Measurements from ENCODE around the gene ZNG1C. TPM values are rescaled to one million over a fixed set of nuclear protein-coding genes. Genes with fewer than 3 reads are reported as not detected.
A peak's percentile ranks its signal among the peaks of the same experiment; 100 is the strongest.
"Not testable (repeated sequence)": the region's sequence is repeated elsewhere in the genome, so short reads cannot be mapped to it uniquely, and the experiment has no call there.

ZNG1C gene
- total RNA-seq, 1 experiment from 2014 or later: 26.4 TPM

- H3K9me3 ChIP-seq (ENCODE audit: control insufficient read depth, low read depth, low read length); H2BK120ac ChIP-seq (ENCODE audit: low read depth, low read length, poor library complexity, severe bottlenecking); H3K27ac ChIP-seq (ENCODE audit: insufficient read length, low read depth, low read length); H3K9me3 Mint-ChIP-seq; H4K91ac ChIP-seq (ENCODE audit: insufficient read length, low read depth, low read length); H2BK12ac ChIP-seq (ENCODE audit: insufficient read length, low read depth, low read length); H3K23me2 ChIP-seq (ENCODE audit: insufficient read length, low read depth, low read length, poor library complexity, severe bottlenecking); H3K18ac ChIP-seq (ENCODE audit: insufficient read length, low read depth, low read length); H3K79me2 ChIP-seq (ENCODE audit: insufficient read depth, low read length); H4K5ac ChIP-seq (ENCODE audit: insufficient read length, low read depth, low read length); H4K20me1 ChIP-seq (ENCODE audit: control insufficient read depth, insufficient read depth, insufficient read length); H3K4me2 ChIP-seq (ENCODE audit: insufficient read depth, insufficient read length, low read length); H2BK20ac ChIP-seq (ENCODE audit: low read depth, low read length, poor library complexity, severe bottlenecking); H2BK5ac ChIP-seq (ENCODE audit: insufficient read length, low read length); H3K4me1 Mint-ChIP-seq; H2BK15ac ChIP-seq (ENCODE audit: low read depth, low read length); H3K23ac ChIP-seq (ENCODE audit: insufficient read length, low read depth, low read length); H3K27me3 ChIP-seq (ENCODE audit: insufficient read depth, low read length); H3K4me1 ChIP-seq (ENCODE audit: insufficient read depth, low read length); H2AFZ ChIP-seq (ENCODE audit: low read length); DNase-seq; H3K9ac ChIP-seq (ENCODE audit: extremely low read depth, insufficient read length, low read length); H3K14ac ChIP-seq (ENCODE audit: insufficient read depth, low read length); H3K4ac ChIP-seq (ENCODE audit: low read depth, low read length); H3K79me1 ChIP-seq (ENCODE audit: insufficient read depth, low read depth, low read length, poor library complexity, severe bottlenecking); H3K27ac Mint-ChIP-seq; H2AK5ac ChIP-seq (ENCODE audit: insufficient read length, low read length); H3K56ac ChIP-seq (ENCODE audit: insufficient read length, low read depth, low read length); H3K36me3 Mint-ChIP-seq (ENCODE audit: insufficient read depth in 1 of 3, low read depth in 3 of 3); H3T11ph ChIP-seq (ENCODE audit: low read length); H3K4me3 Mint-ChIP-seq; H4K8ac ChIP-seq (replicated peaks; ENCODE audit: insufficient read length, low read depth, low read length): not testable (repeated sequence)
- peaks cover 54% of the 10 kb centered on the region for H3K27me3 Mint-ChIP-seq (ENCODE audit: low read depth)
- TF ChIP-seq, protein P1, sequence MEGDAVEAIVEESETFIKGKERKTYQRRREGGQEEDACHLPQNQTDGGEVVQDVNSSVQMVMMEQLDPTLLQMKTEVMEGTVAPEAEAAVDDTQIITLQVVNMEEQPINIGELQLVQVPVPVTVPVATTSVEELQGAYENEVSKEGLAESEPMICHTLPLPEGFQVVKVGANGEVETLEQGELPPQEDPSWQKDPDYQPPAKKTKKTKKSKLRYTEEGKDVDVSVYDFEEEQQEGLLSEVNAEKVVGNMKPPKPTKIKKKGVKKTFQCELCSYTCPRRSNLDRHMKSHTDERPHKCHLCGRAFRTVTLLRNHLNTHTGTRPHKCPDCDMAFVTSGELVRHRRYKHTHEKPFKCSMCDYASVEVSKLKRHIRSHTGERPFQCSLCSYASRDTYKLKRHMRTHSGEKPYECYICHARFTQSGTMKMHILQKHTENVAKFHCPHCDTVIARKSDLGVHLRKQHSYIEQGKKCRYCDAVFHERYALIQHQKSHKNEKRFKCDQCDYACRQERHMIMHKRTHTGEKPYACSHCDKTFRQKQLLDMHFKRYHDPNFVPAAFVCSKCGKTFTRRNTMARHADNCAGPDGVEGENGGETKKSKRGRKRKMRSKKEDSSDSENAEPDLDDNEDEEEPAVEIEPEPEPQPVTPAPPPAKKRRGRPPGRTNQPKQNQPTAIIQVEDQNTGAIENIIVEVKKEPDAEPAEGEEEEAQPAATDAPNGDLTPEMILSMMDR (conservative IDR thresholded peaks at IDR 0.05): peak; percentile 38
- no CpG with 5 or more reads among the region's 10 CpGs for whole genome bisulfite sequencing (ENCODE audit: extremely low coverage, insufficient read length, low lambda C conversion rate)
These were observed 100.7 kb downstream of the ZNG1C start for GRCh38 chr9:68342265-68343025.

DNA sequence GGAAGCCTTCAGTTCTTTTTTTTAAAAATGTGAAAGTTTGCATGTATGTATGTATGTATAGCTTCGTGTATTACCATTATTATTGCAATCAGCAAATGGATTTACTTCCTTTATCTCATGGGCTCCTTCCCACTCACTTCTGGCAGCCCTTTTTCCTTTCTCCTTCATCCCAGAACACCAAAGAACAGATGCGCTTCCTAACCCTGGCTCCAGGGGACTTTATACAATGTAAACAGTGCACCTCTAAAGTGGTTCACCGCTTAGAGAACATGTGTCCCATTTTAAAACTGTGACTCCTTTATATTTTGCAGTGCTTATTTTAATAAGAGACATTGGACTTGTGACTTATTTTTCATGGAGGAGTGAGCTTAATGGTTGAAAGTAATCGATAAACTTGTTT, 101.5 kb downstream of the ZNG1C start:
- not testable (repeated sequence) for H3K27me3 ChIP-seq (ENCODE audit: insufficient read depth, low read length); DNase-seq; H3K14ac ChIP-seq (ENCODE audit: insufficient read depth, low read length); H3K18ac ChIP-seq (ENCODE audit: insufficient read length, low read depth, low read length); H2BK5ac ChIP-seq (ENCODE audit: insufficient read length, low read length); H2BK15ac ChIP-seq (ENCODE audit: low read depth, low read length); H3K27ac Mint-ChIP-seq; H3K9me3 ChIP-seq (ENCODE audit: control insufficient read depth, low read depth, low read length); H4K8ac ChIP-seq (replicated peaks; ENCODE audit: insufficient read length, low read depth, low read length); H2AFZ ChIP-seq (ENCODE audit: low read length); H3K23me2 ChIP-seq (ENCODE audit: insufficient read length, low read depth, low read length, poor library complexity, severe bottlenecking); H3K9me3 Mint-ChIP-seq; H3K4me3 Mint-ChIP-seq; H2BK12ac ChIP-seq (ENCODE audit: insufficient read length, low read depth, low read length); H3K56ac ChIP-seq (ENCODE audit: insufficient read length, low read depth, low read length); H2BK120ac ChIP-seq (ENCODE audit: low read depth, low read length, poor library complexity, severe bottlenecking); H3K79me2 ChIP-seq (ENCODE audit: insufficient read depth, low read length); H3K79me1 ChIP-seq (ENCODE audit: insufficient read depth, low read depth, low read length, poor library complexity, severe bottlenecking); H3T11ph ChIP-seq (ENCODE audit: low read length); H3K4me1 Mint-ChIP-seq; H3K4ac ChIP-seq (ENCODE audit: low read depth, low read length); H4K5ac ChIP-seq (ENCODE audit: insufficient read length, low read depth, low read length); H3K27ac ChIP-seq (ENCODE audit: insufficient read length, low read depth, low read length); H3K9ac ChIP-seq (ENCODE audit: extremely low read depth, insufficient read length, low read length); H4K20me1 ChIP-seq (ENCODE audit: control insufficient read depth, insufficient read depth, insufficient read length); H3K4me2 ChIP-seq (ENCODE audit: insufficient read depth, insufficient read length, low read length); H3K36me3 Mint-ChIP-seq (ENCODE audit: insufficient read depth in 1 of 3, low read depth in 3 of 3); H2BK20ac ChIP-seq (ENCODE audit: low read depth, low read length, poor library complexity, severe bottlenecking); H3K23ac ChIP-seq (ENCODE audit: insufficient read length, low read depth, low read length); H3K4me1 ChIP-seq (ENCODE audit: insufficient read depth, low read length); H4K91ac ChIP-seq (ENCODE audit: insufficient read length, low read depth, low read length); H2AK5ac ChIP-seq (ENCODE audit: insufficient read length, low read length)
- H3K27me3 Mint-ChIP-seq (ENCODE audit: low read depth): peaks cover 55% of the 10 kb centered on the region
- WGBS (ENCODE audit: extremely low coverage, insufficient read length, low lambda C conversion rate): no CpG with 5 or more reads among the region's 4 CpGs
